ENCODE data around the gene ZDHHC9.

GRCh38 chrX:129798456-129798855 is 45.2 kb downstream of the ZDHHC9 start:
- TF ChIP-seq CTCF (IDR thresholded peaks at IDR 0.05; ENCODE audit: insufficient read depth, low read length, poor library complexity, severe bottlenecking) = no peak
- no peak for TF ChIP-seq EZH2phosphoT487 (conservative IDR thresholded peaks at IDR 0.05; ENCODE audit: low read length)
